ENCODE results near the gene LY86.
A peak's percentile ranks its signal among the peaks of the same experiment; 100 is the strongest.

LY86 gene

GRCh38 chr6:6681075-6681849 lies 92.7 kb downstream of the LY86 start:
- no peak for DNase-seq

DNA sequence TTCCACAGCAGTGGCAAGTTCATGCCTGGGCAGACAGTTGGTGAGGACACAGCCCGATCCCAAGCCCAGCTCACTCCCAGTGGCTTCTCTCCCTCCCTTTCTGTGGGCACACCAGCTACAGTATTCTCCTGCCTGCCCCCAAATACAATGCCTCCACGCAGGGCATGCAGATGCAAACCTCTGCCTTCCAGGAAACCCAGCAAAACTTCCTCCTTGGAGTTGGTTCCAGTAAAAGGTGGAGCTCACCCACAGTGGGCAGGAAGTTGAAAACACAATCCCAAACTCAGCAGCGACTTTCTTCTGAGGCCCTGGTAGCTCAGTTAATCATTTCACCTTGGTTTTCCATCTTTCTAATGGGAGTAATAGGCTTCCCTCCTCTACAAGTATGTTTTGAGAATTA lies 93.7 kb downstream of the LY86 start:
- DNase-seq: no peak

GRCh38 chr6:6683969-6684833 lies 95.7 kb downstream of the LY86 start:
- DNase-seq: no peak

- DNase-seq: no peak
These were observed 96.9 kb downstream of the LY86 start for GRCh38 chr6:6685249-6686040.

- DNase-seq: no peak
These were observed 97.7 kb downstream of the LY86 start for GRCh38 chr6:6686176-6686575.

DNA sequence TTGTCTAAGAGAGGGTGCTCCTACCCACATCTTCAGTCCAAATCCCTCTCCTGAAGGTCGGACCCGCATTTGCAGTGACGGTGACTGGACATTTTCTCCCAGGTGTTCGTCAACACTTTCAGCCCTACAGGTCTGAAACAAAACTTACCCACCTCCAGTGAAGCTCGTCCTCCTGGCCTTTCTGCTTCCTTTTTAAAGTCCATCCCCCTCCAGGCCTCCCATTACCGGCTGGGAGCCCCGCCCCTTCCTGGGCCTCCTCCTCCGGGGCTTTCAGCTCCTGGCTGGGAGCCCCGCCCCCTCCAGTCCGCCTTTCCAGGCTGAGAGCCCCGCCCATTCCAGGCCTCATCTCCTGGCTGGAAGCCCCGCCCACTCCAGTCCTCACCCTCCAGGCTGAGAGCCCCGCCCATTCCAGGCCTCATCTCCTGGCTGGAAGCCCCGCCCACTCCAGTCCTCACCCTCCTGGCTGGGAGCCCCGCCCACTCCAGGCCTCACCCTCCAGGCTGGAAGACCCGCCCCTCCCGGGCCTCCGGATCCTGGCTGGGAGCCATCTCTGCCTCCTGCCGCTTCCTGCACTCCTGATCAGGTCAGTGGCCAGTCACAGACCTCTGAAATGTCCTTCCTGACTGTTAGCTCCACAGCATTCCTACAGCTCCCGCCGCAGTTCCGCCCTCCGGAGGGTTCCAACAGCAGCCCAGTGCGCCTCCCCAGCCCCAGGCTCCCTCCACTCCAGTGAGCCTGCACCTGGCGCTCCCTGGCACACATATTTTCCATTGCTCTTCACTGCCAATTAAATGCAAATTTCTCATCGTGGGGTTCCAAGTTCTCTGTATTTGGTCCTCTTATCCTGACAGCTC lies 98.5 kb downstream of the LY86 start:
- DNase-seq: peak in 17 of 51 donors; percentile 9 to 61 (median 23)

DNA sequence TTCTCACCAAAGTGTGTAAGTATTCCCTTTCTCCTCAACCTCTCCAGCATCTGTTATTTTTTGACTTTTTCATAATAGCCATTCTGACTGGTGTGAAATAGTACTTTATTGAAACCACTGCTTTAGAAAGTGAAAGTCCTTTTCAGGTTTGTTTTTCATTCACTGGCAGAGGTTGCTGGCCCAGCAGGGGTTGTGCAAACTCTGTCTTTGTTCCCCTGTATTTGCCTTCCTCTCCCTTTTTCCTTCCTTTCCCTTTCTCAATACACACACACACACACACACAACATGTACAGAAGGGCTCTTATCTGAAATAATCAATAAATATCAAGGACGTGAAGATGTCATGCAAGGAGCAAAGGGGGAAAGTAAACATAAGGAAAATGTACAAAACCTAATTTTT lies 99.8 kb downstream of the LY86 start:
- no peak for DNase-seq

- DNase-seq: no peak
These were observed 100.4 kb downstream of the LY86 start for GRCh38 chr6:6688951-6689350.

DNA sequence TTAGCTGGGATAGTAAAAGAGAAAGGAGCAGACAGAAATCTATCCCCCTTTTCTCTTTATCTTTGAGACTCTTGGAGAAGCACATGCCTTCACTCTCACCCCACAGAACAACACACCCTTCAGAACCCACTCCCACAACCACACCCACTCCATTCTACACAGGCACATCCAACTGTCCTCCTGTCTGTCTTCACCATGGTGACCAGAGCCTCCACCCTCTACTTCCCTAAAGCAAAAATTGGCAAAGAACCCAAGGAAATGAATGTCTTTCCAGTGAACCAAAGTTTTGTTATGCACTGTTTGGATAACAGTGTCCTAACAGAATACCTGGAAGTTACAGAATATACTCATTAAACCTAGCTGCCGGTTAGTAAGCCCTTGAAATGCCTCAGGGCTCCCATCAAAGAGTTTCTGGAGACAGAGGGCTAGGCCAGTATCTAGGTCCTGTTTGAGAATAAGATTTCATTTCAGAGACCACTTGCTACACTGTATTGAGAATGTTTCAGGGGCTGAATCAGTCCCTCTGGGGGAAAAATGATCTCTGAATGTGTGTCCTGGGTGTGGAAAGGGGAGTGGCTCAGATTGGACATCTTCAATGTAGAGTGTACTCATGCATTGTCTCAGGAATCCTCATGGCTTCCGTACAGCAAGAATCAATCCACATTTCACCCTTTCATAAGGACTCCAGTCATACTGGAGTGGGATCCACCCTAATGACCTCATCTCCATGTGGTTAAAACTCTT lies 101.1 kb downstream of the LY86 start:
- no peak for DNase-seq

GRCh38 chr6:6690144-6690483 lies 101.6 kb downstream of the LY86 start:
- no peak for DNase-seq

DNA sequence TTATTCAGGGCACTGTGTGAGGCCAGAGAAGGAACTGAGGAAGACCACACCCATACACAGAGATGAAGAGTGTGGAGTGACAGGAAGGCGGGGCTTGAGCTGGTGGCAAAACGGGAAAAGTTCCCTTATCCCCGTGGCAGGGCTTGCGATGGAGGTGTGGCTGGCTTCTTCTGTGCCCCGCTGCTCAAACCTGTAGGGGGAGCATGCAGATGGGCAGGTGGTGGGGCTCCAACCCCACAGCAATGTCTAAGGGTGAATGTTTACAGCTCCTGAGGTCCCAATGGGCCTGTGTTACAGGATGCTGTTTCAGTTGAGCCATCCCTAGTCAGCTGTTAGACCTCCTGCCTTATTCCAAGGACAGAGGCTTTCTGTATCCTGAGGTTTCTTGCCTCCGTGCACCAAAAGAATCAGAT lies 105.9 kb downstream of the LY86 start:
- DNase-seq: no peak

- no peak for DNase-seq
These were observed 106.5 kb downstream of the LY86 start for GRCh38 chr6:6694825-6695624.

GRCh38 chr6:6695625-6696276 lies 107.2 kb downstream of the LY86 start:
- no peak for DNase-seq

DNA sequence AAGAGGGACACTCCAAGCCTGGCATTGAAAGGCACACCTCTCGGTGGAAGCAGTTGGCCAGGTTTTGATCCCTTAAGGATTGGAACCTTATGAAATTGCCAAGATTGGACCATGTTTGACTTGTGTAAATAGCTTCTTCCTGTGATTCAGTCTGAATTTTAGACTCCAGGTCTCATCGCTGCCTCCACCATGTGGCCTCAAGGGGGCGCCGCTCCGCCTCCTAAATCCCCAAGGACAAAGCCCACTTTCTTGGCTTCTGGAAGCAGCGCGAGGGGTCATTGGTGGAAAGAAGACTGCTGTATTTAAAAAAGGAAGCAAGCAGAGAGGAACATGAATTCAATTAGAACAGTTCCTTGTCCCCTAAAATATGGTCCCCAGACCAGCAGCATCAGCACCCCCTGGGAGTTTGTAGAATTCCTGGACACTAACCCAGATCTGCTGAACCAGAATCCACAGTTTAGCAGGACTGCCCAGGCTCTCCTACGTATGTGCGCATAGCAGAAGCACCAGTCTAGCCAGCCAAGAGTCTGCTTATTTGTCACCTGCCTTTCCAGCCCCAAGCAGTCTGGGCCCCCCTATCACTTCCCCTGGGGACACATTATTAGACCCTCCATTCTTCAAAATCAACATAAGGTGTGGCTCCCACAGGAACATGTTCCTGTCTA lies 108.5 kb downstream of the LY86 start:
- peak in 33 of 51 donors; percentile 5 to 71 (median 34) for DNase-seq

DNA sequence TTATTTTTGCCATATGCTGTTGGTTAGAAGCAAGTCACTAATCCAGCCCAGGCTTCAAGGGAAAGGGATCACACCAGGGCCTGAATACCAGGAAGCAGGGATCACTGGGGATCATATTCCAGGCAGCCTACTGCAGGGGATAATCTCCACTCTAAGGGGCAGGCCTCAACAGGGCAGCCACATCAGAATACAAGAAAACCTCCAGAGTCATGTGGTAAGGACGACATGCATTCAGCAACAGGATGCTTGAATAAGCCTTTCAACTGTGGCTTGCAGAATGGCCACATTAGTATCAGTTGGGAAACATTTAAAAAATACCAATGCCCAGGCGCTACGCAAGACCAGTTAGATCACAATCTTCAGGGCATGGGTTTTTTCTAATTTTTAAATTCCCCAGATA lies 109.1 kb downstream of the LY86 start:
- no peak for DNase-seq

DNA sequence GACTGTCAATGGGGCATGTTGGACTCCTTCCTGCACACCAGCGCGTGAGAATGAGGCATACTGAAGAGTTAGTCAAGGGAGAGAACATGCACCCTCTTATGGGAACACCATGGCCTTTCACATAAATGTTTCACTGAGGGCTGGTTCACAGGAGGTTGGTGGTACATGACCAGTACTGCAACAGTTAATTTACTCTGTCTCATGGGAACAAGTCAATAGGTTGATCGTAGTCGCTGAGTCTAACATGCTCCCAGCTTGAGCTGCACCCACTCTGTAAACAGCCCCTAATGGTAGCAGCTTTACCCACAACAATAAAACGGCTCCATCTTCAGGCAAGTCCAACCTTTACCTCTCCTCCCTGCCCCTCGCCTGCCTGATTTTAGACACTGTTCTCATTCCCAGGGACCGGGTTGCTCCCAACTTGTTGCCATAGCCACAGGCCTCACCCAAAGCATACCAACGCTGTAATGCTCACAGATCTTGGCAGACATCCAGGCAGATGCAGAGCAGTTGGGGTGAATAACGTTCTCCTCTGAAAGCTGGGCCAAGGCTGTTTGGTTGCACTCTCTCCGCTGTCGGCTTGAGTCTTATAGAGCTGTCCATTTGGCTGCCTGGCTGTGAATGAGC lies 111.3 kb downstream of the LY86 start:
- peak in 32 of 51 donors; percentile 7 to 65 (median 43) for DNase-seq

- DNase-seq: no peak
These were observed 112.1 kb downstream of the LY86 start for GRCh38 chr6:6700407-6701270.

Data from hypothalamus (tissue), 51 donors.